ENCODE data around the gene ARMS2.

The ARMS2 gene

DNA sequence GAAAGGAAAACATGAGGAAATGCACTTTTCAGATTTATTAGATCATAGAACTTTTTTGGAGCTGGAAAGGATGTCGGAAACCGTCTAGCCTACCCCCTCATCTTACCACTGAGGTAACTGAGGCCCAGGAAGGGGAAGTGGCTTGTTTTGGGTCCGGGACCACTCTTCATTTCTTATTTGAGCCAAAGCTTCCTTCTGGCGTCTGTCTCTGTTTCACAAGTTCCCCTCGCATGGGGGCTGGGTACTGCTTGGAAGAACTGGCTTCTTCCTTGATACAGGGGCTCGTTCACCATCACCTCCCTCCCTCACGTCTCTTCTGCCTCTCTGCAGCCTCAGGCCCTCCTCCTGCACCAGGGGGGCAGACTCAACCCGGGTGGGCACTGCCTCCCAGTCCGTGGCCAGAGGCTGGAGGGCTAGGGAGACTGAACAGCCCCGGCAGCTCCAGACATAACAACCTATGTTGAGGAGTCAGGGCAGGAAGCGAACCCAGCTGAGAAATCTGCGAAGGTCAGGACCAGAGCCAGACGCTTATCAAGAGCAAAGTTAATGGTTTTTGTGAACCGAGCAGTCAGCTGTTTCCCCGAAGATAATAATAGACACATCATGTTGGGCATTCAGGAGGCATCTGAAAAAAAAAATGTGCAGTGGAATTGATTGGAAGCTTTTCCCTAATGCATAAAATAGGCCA, 19.8 kb downstream of the ARMS2 start:
- no peak overlapping the region for H3K4me3 ChIP-seq (ENCODE audit: low read depth, low read length)
- TF ChIP-seq, protein P1, sequence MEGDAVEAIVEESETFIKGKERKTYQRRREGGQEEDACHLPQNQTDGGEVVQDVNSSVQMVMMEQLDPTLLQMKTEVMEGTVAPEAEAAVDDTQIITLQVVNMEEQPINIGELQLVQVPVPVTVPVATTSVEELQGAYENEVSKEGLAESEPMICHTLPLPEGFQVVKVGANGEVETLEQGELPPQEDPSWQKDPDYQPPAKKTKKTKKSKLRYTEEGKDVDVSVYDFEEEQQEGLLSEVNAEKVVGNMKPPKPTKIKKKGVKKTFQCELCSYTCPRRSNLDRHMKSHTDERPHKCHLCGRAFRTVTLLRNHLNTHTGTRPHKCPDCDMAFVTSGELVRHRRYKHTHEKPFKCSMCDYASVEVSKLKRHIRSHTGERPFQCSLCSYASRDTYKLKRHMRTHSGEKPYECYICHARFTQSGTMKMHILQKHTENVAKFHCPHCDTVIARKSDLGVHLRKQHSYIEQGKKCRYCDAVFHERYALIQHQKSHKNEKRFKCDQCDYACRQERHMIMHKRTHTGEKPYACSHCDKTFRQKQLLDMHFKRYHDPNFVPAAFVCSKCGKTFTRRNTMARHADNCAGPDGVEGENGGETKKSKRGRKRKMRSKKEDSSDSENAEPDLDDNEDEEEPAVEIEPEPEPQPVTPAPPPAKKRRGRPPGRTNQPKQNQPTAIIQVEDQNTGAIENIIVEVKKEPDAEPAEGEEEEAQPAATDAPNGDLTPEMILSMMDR (IDR thresholded peaks at IDR 0.05; ENCODE audit: low read depth, low read length), result no peak

GRCh38 chr10:122475100-122475499, 20.6 kb downstream of the ARMS2 start:
- TF ChIP-seq, protein P1 (IDR thresholded peaks at IDR 0.05; ENCODE audit: low read depth, low read length), result no peak
- no peak overlapping the region for H3K4me3 ChIP-seq (ENCODE audit: low read depth, low read length)

DNA sequence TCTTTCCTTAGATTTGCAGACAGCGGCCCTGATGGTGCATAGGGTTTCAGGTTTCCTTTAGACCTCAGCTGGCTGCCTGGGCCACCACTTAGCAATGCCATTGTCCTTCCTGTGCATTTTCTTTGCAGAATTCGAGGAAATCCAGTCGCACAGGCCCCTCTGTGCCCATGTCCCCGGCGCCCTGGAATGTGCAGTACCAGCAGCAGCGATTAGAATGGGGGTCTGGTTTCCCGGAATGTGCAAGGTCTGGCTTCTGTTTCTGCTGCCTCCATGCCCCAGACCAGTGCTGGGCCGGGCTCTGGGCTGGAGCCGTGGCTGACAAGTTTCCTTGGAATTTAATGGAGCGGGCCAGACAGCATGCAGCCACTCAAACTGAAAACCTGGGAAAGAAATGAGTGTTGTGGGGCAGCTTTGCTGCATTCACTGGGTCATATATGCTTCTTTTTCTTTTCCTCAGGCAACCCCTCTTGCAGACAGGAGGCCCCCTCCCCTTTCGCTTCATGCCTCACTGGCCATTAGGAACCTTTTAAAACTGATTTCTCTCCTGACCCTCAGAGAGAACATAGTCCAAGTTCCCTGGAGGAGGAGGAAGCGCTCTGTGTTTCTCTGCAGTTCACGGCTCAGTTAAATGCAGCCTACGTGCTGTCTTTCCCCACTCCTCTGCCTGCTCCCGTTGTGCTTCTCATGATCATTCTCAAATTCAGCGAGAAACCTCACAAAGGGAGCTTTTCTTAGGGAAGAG, 21.3 kb downstream of the ARMS2 start:
- no peak overlapping the region for H3K4me3 ChIP-seq (ENCODE audit: low read depth, low read length)
- TF ChIP-seq, protein P1 (IDR thresholded peaks at IDR 0.05; ENCODE audit: low read depth, low read length), result no peak

DNA sequence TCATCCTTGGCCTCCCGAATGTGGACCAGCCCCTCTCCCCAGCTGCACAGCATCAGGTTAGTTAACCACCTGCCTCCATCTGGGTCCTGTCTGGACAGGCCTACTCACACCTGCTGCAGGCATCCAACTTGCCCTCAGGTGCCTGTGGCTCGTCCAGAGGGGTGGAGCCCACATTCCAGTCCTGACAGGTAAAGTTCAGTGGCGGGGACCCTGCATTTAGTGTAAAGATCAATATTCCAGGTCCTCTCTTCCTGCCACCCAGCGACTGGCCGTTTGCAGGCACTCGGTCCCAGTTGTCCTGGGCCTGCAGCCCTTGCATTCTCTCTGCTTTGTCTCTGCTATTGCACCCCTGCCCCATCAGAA, 21.9 kb downstream of the ARMS2 start:
- TF ChIP-seq, protein P1 (IDR thresholded peaks at IDR 0.05; ENCODE audit: low read depth, low read length), result no peak
- no peak overlapping the region for H3K4me3 ChIP-seq (ENCODE audit: low read depth, low read length)

- TF ChIP-seq, protein P1 (IDR thresholded peaks at IDR 0.05; ENCODE audit: low read depth, low read length), result no peak
- no peak overlapping the region for H3K4me3 ChIP-seq (ENCODE audit: low read depth, low read length)
These were observed 23.0 kb downstream of the ARMS2 start for GRCh38 chr10:122477436-122477835.

DNA sequence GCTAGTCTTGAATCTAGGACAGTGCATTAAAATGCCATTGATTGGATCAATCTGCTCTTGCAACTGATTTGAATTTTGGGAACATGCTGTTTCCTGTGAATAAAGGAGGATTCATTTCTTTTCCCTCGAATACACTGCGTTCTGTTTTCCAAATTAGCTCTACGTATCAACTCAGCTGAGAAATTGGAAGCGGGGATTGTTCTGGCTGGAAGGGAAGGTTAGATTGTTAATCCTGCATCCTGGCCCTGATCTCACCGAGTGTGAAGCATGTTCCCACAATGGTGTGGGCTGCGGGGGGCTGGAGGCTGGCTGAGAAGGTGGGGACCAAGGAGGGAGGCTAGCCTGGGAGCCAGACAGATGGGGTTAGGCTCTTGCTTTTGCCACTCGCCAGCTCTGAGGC, 24.5 kb downstream of the ARMS2 start:
- no peak overlapping the region for H3K4me3 ChIP-seq (ENCODE audit: low read depth, low read length)
- TF ChIP-seq, protein P1 (IDR thresholded peaks at IDR 0.05; ENCODE audit: low read depth, low read length), result no peak

DNA sequence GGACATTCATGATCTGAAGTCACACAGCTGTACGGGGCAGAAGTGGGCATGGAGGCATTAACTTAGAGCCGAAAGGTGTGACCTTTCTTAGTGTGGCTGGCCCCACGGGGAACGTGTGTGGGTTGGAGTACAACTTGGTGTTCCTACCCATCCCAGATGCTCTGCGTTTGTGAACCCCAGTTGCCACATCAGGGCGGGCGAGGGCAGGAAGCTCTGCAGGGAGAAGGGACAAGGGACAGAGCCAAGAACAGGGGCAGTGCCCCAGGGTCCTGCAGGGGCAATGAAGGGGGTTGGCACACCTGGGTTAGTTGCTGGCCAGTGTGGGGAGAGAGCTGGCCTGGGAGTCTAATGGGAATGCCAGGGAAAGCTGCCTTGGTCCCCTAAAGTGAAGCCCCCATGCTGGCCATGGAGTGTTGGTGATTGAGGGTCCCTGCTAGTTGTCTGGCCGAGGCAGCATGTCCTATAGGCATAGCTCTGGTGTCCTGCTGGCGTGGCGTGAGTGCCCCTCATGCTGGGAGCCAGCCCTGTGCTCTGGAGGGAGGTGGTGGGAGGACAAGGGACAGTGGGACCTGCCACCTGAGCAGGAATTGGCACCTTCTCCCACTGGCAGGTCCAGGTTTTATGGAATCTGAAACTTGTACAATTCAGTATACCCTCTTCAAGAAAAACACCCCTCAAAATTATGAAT, 25.8 kb downstream of the ARMS2 start:
- no peak overlapping the region for H3K4me3 ChIP-seq (ENCODE audit: low read depth, low read length)
- TF ChIP-seq, protein P1 (IDR thresholded peaks at IDR 0.05; ENCODE audit: low read depth, low read length), result no peak

All from WI38 (cell line).